ENCODE measurements around the gene SH2D3C. TPM values are rescaled to one million over a fixed set of nuclear protein-coding genes. Genes with fewer than 3 reads are reported as not detected.

The SH2D3C gene
- total RNA-seq, 2 experiments from 2014 or later, result 80.8 to 81.9 TPM

DNA sequence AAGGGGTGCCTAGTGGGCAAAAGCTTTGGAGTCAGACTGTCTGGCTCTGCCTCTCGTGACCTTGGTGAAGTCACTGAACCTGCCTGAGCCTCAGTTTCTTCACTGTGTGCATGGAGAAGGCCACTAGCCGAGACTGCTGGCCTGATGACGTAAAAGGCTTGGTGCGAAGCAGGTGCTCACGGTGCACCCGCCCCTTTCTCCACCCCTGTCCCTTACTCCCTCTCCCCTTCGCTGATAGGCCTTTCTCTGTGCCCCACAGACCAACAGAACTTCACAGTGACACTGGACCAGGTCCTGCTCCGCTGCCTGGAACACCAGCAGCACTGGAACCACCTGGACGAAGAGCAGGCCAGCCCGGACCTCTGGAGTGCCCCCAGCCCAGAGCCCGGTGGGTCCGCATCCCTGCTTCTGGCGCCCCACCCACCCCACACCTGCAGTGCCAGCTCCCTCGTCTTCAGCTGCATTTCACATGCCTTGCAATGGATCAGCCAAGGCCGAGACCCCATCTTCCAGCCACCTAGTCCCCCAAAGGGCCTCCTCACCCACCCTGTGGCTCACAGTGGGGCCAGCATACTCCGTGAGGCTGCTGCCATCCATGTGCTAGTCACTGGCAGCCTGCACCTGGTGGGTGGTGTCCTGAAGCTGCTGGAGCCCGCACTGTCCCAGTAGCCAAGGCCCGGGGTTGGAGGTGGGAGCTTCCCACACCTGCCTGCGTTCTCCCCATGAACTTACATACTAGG, 34.6 kb upstream of the SH2D3C start:
- H3K9me3 Mint-ChIP-seq, result no peaks in the 10 kb centered on the region
- no peak for DNase-seq
- peaks cover 25% of the 10 kb centered on the region for H3K36me3 Mint-ChIP-seq (ENCODE audit: low read depth)
- no peaks in the 10 kb centered on the region for H3K27me3 Mint-ChIP-seq
- H3K27ac Mint-ChIP-seq, result no peak overlapping the region
- no peaks in the 10 kb centered on the region for H3K4me1 Mint-ChIP-seq
- ChIA-PET POLR2A (no interaction called here), CTCF (no interaction called here)
- no peak overlapping the region for H3K4me3 Mint-ChIP-seq

DNA sequence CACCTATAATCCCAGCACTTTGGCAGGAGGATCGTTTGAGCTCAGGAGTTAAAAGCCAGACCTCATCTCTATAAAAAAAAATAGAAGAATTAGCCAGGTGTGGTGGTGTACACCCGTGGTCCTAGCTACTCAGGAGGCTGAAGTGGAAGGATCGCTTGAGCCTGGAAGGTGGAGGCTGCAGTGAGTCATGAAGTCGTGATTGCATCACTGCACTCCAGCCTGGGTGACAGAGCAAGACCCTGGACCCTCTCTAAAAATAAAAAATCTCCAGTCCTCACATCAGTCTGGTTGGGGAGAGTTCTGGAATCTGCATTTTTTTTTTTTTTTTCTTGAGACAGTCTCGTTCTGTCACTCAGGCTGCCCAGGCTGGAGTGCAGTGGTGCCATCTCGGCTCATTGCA, 33.5 kb upstream of the SH2D3C start:
- Mint-ChIP-seq H3K4me3 (no peak overlapping the region), H3K27ac (no peak overlapping the region), H3K9me3 (no peaks in the 10 kb centered on the region), H3K27me3 (no peaks in the 10 kb centered on the region), H3K4me1 (no peaks in the 10 kb centered on the region), H3K36me3 (ENCODE audit: low read depth) (peaks cover 23% of the 10 kb centered on the region)
- CTCF ChIA-PET, result interaction anchor here (2.0 kb wide), 1 partner anchor 58 kb away, joined by 5 read pairs; no protein-coding TSS in a partner anchor
- no peak for DNase-seq
- POLR2A ChIA-PET, result no interaction called here

DNA sequence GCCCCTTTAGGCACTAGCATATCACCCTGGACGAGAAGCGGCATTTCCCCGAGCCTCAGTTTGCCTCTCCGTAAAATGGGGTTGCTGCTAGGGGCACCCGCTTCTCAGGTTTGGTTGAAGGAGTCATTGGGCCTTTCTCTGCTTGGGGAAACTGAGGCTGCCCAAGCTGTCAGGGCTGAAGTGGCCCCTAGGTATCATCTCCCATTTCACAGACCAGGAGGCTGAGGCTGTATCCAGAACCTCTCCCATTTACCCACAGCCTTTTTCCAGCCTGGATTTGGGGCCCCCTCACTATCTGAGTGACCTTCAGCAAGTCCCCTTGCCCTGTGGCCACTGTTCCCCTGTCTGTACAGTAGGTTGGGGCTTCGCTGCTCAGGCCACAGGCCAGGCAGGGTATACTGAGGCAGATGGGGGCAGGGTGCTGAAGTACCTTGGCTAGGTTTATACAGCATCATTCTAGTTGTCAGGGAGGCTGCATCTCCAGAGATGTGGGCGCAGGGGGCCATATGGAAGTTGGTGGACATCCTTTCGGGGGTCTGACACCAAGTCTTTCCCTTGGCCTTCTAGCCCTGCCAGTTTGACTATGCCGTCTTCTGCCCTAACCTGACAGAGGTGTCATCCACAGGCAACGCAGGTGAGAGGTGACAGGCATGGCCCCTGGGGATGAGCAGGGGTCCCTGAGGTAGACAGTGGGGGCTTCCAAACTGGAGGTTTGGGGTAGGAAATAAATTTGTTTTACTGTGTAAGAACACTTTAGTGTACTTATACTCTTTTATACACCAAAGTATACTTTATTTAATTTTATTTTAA, 32.1 kb upstream of the SH2D3C start:
- no peaks in the 10 kb centered on the region for H3K9me3 Mint-ChIP-seq
- CTCF ChIA-PET, result interaction anchor here (2.0 kb wide), 1 partner anchor 59 kb away, joined by 5 read pairs; no protein-coding TSS in a partner anchor
- peaks cover 28% of the 10 kb centered on the region for H3K36me3 Mint-ChIP-seq (ENCODE audit: low read depth)
- no peaks in the 10 kb centered on the region for H3K27me3 Mint-ChIP-seq
- no peak overlapping the region for H3K4me3 Mint-ChIP-seq
- H3K27ac Mint-ChIP-seq, result no peak overlapping the region
- H3K4me1 Mint-ChIP-seq, result peaks cover 6% of the 10 kb centered on the region
- POLR2A ChIA-PET, result no interaction called here
- no peak for DNase-seq

DNA sequence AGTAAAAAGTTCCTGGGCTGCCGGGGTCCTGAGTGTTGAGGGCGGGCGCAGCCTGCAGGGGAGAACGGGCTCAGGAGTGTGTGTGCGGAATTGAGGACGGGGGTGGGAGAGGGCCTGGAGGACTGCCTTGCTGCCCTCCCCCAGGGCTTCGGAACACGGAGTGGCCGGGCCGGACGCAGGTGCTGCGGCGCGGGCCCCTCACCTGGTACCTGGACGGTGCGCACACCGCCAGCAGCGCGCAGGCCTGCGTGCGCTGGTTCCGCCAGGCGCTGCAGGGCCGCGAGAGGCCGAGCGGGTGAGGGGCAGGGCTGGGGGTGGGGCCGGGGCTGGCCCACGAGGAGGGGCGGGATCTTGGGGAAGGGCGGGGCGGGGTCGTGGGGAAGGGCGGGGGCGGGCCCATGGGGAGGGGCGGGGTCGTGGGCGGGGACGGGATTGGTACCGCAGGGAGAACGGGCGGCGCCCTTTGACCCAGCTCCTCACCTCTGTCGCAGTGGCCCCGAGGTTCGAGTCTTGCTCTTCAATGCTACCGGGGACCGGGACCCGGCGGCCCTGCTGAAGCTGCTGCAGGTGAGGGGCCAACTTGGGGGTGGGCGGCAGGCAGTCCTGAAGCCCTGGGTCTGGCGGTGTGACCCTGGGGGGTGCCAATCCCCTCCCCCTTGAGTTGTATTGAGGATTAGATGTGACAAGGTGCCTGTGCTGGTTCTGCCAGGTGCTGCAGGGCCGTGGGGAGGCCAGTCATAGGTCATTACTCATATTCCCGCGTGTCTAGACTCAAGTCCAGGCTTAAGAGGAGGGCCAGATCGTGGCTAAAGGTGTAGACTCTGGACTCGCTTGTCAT, 31.3 kb upstream of the SH2D3C start:
- POLR2A ChIA-PET, result no interaction called here
- Mint-ChIP-seq H3K4me1 (peaks cover 6% of the 10 kb centered on the region), H3K9me3 (no peaks in the 10 kb centered on the region), H3K27me3 (no peaks in the 10 kb centered on the region), H3K36me3 (ENCODE audit: low read depth) (peaks cover 29% of the 10 kb centered on the region), H3K27ac (no peak overlapping the region), H3K4me3 (no peak overlapping the region)
- DNase-seq, result no peak
- CTCF ChIA-PET, result interaction anchor here (0.7 kb wide), 1 partner anchor 45 kb away, joined by 3 read pairs; no protein-coding TSS in a partner anchor

DNA sequence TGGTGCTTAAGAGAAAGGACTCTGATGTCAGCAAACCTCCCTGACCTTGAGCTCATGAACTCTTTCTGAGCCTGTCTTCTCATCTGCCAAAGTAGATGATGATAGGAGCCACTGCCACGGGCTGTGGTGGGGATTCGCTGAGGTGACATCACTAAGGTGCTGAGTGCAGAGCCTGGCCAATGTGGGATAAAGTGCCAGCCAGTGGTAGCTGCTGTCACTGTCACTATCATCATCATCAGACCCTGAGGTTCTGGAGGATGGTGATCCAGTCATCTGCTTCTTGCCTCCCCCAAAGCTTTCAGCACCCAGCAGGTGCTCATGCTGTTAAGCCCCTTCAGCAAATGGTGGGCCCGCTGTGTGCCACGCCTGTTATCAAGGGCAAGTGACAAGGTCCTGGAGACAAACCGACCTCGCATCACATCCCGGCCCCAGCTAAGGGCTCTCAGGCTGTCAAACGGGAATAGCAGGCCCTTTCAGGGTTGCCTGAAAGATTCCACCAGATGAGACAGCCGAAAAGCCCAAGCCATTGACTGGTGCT, 30.6 kb upstream of the SH2D3C start:
- Mint-ChIP-seq H3K4me1 (peaks cover 13% of the 10 kb centered on the region), H3K27ac (no peak overlapping the region), H3K36me3 (ENCODE audit: low read depth) (peaks cover 29% of the 10 kb centered on the region), H3K4me3 (no peak overlapping the region), H3K27me3 (no peaks in the 10 kb centered on the region), H3K9me3 (no peaks in the 10 kb centered on the region)
- CTCF ChIA-PET, result interaction anchor here (0.7 to 0.8 kb wide), 2 partner anchors 46 to 74 kb away, joined by 3 read pairs; partner anchors contain the start of gene TOR2A
- POLR2A ChIA-PET, result no interaction called here
- no peak for DNase-seq

DNA sequence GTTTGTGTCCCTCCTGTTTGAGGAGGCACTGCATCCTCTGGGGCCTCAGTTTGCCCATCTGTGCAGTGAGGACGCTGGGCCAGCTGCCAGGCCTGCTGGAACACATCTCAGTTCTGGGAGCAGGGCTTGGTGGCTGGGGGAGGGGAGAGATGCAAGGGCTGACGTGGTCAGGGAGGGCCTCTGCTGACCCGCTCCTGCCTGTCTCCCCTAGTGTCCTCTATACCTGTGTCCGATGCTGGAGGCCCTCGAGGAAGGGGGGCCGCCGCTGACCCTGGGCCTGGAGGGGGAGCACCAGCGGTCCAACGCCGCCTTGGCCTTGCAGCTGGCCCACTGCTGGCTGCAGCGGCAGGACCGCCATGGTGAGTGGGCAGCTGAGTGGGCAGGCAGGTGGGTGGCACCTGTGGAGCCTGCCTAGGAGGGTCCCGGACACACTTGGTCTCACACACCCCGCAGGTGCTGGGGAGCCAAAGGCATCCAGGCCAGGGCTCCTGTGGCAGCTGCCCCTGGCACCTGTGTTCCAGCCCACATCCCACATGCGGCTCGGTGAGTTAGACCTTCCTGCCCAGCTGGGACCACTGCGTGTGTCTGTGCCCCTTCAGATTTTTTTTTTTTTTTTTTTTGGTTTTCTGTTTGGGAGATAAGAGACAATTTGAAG, 30.0 kb upstream of the SH2D3C start:
- Mint-ChIP-seq H3K4me1 (peaks cover 17% of the 10 kb centered on the region), H3K36me3 (ENCODE audit: low read depth) (peaks cover 28% of the 10 kb centered on the region), H3K4me3 (no peak overlapping the region), H3K9me3 (no peaks in the 10 kb centered on the region), H3K27ac (no peak overlapping the region), H3K27me3 (no peaks in the 10 kb centered on the region)
- CTCF ChIA-PET, result interaction anchor here (0.7 to 0.8 kb wide), 2 partner anchors 47 to 74 kb away, joined by 3 read pairs; partner anchors contain the start of gene TOR2A
- POLR2A ChIA-PET, result no interaction called here
- no peak for DNase-seq

DNA sequence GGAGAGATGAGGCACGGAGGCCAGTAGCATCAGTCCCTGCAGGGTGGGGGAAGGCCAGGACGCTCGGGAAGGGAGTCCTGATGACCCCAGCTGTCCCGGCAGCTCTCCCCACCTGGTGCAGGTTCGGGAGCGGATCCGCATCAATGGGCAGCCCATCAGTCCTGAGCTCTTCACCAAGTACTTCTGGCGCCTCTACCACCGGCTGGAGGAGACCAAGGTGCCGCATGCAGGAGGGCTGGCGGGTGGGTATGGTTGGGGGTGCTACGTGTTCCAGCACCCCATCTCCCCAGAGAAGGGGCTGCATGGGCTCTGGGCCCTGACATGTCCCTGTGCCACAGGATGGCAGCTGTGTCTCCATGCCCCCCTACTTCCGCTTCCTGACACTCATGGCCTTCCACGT, 28.4 kb upstream of the SH2D3C start:
- Mint-ChIP-seq H3K36me3 (ENCODE audit: low read depth) (peaks cover 28% of the 10 kb centered on the region), H3K9me3 (no peaks in the 10 kb centered on the region), H3K27ac (no peak overlapping the region), H3K4me1 (peaks cover 26% of the 10 kb centered on the region), H3K4me3 (no peak overlapping the region), H3K27me3 (no peaks in the 10 kb centered on the region)
- DNase-seq, result no peak
- CTCF ChIA-PET, result interaction anchor here (1.1 to 4.1 kb wide), 3 partner anchors 21 to 72 kb away, joined by 3 to 17 read pairs (median 4); partner anchors contain the start of gene CDK9
- POLR2A ChIA-PET, result no interaction called here

DNA sequence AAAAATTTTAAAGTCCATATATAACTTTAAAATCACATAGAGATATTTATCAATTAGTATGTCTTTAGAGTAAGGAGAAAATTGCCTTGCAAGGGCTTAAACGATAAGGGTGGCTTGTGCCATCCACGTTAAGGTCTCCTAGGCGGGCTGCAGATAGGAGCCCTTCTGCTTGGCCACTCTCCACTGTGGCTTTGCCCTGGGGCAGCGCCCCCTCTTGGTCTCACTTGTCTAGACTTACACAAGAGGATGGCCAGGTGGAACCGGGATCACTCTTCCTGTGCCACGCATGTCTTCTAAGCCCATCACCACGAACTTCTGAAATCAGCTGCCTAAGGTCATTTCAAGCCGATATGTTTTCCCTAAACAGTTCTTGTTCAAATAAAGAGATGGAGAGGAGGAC, 27.2 kb upstream of the SH2D3C start:
- POLR2A ChIA-PET, result no interaction called here
- Mint-ChIP-seq H3K27me3 (no peaks in the 10 kb centered on the region), H3K27ac (no peak overlapping the region), H3K4me3 (no peak overlapping the region), H3K4me1 (peaks cover 31% of the 10 kb centered on the region), H3K36me3 (ENCODE audit: low read depth) (peaks cover 26% of the 10 kb centered on the region), H3K9me3 (no peaks in the 10 kb centered on the region)
- DNase-seq, result peak; percentile 51
- CTCF ChIA-PET, result interaction anchor here (0.7 to 4.1 kb wide), 7 partner anchors 13 to 134 kb away, joined by 3 to 17 read pairs (median 3); no protein-coding TSS in a partner anchor

DNA sequence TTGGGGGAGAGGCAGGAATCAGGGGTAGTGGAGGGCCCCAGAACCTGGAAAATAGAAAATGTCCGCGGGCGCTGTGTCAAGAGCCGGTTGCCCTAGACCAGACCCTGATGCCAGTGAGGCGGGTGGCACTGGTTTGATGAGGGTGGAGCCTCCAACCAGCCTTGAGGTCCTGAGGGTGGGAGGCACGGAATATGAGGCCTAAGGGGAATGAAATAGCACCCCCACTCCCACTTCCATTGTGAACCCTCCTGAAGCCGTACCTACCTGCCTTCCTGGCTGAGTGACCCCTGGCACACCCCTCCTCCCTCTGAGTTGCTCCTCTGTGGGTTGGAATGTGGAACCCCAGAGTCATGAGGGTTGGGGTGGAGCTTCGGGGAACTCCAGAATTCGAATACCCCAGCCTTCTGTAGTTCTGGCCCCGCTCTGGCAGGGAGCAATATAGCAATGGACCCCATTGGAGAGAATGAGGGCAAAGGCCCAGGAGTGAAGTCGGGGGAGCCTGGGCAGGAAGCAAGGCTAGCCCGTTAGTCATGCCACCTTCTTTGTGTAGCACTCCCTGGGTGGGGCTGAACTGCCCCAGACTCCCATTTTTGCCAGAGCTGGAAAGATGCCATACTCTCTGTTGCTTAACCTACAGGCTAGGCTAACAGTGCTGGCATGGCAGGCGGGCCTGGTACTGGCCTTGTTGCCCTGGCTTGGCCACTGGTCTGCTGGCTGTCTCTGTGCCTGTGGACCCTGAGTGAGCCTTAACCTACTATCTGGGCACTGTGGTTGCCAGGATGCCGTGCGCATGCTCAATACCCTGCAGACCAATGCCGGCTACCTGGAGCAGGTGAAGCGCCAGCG, 25.3 kb upstream of the SH2D3C start:
- ChIA-PET POLR2A (interaction anchor here (1.0 to 2.8 kb wide), 5 partner anchors 11 to 127 kb away, joined by 3 to 16 read pairs (median 3); partner anchors contain the start of genes CDK9 and PIP5KL1), CTCF (interaction anchor here (4.1 kb wide), 1 partner anchor 66 kb away, joined by 17 read pairs; no protein-coding TSS in a partner anchor)
- Mint-ChIP-seq H3K27me3 (no peaks in the 10 kb centered on the region), H3K9me3 (no peaks in the 10 kb centered on the region), H3K4me3 (peak overlapping the region; percentile 93), H3K36me3 (ENCODE audit: low read depth) (peaks cover 15% of the 10 kb centered on the region), H3K27ac (peak overlapping the region; percentile 92), H3K4me1 (peaks cover 31% of the 10 kb centered on the region)
- DNase-seq, result peak; percentile 35

DNA sequence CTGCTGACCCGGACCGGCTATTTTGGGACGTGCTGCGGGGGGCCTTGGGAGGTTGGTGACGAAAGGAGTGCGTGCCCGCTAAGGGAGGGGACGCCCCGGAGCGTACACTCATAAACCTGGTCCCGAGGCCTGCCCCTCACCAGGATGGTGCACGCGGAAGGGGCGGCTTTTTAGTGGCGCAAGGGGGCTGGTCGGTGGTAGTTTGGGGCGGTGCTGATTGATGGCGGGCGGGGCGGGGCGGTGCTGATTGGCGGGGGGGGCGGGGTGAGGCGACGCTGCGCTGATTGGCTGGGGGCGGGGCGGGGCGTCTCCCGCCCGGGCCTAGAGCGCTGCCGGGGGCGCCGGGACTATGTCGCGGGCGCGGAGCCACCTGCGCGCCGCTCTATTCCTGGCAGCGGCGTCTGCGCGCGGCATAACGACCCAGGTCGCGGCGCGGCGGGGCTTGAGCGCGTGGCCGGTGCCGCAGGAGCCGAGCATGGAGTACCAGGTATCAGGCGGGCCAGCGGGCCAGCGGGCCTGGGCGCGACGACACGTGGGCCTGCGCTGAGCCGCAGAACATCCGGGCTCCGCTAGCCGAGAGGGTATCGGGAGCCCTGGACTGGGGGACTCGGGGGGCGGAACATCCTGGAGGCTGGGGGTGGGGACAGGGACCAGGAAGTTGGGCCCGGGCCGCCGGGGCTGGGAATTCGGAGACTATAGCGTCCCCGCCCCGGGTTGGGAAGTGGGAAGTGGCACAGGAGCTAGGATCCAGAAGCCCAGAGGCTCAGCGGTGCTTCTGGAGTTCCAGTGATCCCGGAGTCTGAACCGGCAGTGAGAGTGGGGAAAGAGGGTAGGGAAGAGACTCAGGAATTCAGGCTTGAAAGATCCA, 24.3 kb upstream of the SH2D3C start, which contains the start of gene FPGS:
FPGS (plus strand) TSS at position 307 of the 868 bp plus-strand sequence; CDS start at position 350, 43 bp downstream.
- H3K27ac Mint-ChIP-seq, result peak within 1 kb of the TSS; percentile 92
- ChIA-PET CTCF (interaction anchor here (1.1 to 4.1 kb wide), 4 partner anchors 67 to 119 kb away, joined by 4 to 17 read pairs (median 7); partner anchors contain the start of gene TOR2A), POLR2A (interaction anchor here (0.7 to 2.8 kb wide), 12 partner anchors 10 to 128 kb away, joined by 3 to 16 read pairs (median 3); partner anchors contain the start of genes CDK9, PIP5KL1, ST6GALNAC4 and TOR2A)
- no peaks in the 10 kb centered on the region for H3K27me3 Mint-ChIP-seq
- H3K4me3 Mint-ChIP-seq, result peak within 1 kb of the TSS; percentile 93
- peak; percentile 85 for DNase-seq
- H3K4me1 Mint-ChIP-seq, result peaks cover 32% of the 10 kb centered on the region
- peaks cover 15% of the 10 kb centered on the region for H3K36me3 Mint-ChIP-seq (ENCODE audit: low read depth)
- no peaks in the 10 kb centered on the region for H3K9me3 Mint-ChIP-seq

All from activated CD4-positive, alpha-beta memory T cell treated with anti-CD3 and anti-CD28 coated beads, Interleukin-2, amount 10 ng/mL, durations not matched to agents 7 days and 5 days (primary cell).